CD4-positive, alpha-beta T cell treated with Interleukin-1 beta for 1 hour (primary cell): ENCODE data around the gene CTSK.
"Not testable (repeated sequence)": the region's sequence is repeated elsewhere in the genome, so short reads cannot be mapped to it uniquely, and the experiment has no call there.

Source experiments
- DNase-seq, 2 donors: peaks; one replicate each; pipeline ENCODE4 v3.0.0-alpha.2; 2020 to 2022

The CTSK gene

DNA sequence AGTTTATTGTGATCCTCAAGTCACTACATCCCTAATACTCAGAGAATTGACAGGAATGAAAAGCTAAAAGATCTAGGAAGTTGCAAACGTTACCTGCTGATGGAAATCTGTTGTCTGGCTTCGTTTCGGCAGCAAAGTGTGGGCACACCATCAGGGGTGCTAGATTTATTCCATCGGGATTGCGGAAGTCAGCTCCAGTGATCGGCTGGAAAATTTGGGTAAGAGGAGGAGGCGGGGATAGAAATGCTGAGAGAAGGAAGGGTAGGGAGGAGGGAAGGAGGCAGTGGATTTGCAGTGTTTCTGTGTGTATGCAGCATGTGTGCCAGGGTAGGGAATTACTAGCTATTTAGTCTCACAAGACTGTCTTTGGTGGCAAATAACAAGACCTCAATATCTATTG is at the start of gene CTSK:
TSS of gene CTSK (minus strand) at position 140 of the 400 bp plus-strand sequence. CDS start 1,455 bp downstream, outside the sequence.
- DNase-seq, result no peak

DNA sequence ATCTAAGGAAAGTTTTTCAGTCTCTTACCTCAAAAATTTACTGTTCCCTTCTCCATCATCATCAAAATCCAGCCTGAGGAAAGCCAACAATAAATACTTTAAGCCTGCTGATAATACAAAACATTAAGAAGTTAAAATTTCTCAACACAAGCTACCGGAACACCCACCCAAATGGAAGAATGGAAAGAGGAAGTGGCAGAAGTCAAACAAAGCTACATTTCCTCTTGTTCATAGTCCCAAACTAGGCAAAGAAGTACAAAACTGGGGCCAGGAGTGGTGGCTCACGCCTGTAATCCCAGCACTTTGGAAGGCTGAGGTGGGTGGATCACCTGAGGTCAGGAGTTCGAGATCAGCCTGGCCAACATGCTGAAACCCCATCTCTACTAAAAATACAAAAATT is 44.7 kb upstream of the CTSK start:
- not testable (repeated sequence) for DNase-seq

DNA sequence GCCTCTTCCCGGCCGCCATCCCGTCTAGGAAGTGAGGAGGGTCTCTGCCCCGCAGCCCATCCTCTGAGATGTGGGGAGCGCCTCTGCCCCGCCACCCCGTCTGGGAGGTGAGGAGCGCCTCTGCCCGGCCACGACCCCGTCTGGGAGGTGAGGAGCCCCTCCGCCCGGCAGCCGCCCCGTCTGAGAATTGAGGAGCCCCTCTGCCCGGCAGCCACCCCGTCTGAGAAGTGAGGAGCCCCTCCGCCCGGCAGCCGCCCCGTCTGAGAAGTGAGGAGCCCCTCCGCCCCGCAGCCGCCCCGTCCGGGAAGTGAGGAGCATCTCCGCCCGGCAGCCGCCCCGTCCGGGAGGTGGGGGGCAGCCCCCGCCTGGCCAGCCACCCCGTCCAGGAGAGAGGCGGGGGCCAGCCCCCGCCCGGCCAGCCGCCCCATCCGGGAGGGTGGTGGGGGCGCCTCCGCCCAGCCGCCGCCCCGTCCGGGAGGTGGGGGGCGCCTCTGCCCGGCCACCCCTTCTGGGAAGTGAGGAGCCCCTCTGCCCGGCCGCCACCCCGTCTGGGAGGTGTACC is 42.8 kb upstream of the CTSK start:
- DNase-seq, result not testable (repeated sequence)

DNA sequence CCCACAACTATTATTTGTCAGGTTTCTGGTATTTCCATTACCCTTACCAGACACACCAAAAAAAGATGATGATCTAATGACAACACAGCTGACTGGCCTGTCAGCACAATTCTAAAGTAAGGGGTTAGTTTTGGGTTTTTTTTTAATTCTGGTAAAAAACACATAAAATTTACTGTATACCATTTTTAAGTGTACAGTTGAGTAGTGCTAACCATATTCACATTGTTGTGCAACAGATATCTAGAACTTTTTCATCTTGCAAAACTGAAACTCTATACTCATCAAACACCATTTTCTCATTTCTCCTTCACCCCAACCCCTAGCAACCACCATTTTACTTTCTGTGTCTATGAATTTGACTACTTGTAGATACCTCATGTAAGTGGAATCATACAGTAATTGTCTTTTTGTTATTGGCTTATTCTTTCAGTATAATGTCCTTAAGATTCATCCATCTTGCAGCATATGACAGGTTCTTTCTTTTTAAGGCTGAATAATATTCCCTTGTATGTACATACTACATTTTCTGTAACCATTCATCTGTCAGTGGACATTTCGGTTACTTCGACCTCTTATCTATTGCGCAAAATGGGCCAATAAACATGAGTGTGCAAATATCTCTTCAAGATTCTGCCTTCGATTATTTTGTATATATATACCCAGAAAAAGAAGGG is 38.5 kb upstream of the CTSK start:
- DNase-seq, result no peak

DNA sequence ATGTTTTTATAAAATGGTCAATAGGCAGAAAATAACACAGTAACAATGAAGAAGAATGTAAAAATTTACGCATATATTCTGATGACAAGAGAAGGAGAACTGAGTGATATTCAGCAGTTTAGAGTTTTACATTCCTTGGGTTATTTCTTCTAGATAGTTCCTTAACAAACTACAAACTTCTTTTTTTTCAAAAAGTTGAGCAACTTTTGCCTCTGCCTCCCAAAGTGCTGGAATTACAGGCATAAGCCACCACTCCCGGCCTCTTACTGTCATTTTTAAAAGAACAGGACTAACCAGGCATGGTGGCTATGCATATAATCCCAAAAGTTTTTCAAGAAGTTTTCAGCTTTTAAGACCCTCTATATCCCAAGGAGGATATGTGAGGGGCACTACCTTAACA is 35.4 kb upstream of the CTSK start:
- DNase-seq, result no peak

DNA sequence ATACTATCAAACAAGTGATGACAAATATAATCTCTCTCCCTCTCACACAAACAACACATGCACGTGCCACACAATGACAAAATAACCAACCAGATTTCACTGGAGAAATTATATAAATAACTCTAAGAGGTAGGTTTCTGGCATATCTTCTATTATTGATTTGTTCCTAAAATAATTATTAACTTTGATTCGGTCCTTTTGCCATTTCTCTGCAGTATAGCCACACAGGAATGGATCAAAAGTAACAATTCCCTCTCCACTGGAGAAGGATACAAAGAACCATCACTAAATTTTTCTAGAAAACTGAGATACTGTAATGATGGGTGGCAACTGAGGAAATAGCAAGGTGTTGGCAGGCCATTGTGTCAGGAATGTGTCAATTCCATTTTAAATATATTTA is 34.9 kb upstream of the CTSK start:
- DNase-seq, result no peak

DNA sequence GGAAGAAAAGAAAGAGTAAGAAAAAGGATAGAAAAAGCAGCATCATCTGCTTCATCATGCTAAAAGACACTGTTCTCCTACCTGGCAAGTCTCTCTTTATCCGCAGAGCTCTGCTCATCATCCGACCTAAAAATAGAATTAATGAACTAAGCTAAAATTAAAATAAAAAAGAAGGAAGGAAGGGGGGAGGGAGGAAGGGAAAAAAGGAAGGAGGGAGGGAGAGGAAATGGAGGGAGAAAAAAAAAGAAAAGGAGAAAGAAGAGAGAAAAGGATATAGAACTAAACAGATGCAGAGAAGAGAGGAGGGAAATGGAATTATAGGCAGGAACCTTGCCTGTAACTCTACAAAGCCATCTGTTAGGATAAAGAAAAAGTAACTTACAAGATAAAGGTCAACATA is 34.3 kb upstream of the CTSK start:
- no peak for DNase-seq

DNA sequence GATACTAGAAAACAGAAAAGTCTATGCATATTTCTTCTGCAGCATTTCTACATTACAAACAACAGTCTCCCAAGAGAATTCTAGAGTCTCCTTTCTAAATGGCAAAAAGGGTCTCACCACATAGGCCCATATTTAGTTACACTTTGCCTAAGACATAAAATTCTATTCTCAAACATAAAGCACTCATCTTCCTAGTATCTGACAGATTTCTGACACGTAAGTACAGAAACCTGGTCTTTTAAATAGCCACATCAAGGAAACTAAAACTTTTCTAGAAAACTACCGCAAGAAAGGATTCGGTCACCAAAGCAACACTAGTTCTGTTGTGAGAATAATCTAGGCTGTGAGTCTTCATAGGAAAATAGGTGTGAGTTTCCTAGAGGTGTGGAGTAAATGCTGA is 33.6 kb upstream of the CTSK start:
- DNase-seq, result peak in 1 of 2 donors; percentile 33

DNA sequence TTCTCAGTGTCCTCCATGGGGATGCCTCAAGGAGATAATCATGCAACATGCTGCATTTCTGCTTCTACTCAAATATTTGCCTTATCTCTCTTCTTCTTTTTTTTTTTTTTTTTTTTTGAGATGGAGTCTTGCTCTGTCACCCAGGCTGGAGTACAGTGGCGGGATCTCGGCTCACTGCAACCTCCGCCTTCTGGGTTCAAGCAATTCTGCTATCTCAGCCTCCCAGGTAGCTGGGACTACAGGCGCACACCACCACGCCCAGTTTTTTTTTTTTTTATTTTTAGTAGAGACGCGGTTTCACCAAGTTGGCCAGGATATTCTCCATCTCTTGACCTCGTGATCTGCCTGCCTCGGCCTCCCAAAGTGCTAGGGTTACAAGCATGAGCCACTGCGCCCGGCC is 32.8 kb upstream of the CTSK start:
- DNase-seq, result not testable (repeated sequence)

DNA sequence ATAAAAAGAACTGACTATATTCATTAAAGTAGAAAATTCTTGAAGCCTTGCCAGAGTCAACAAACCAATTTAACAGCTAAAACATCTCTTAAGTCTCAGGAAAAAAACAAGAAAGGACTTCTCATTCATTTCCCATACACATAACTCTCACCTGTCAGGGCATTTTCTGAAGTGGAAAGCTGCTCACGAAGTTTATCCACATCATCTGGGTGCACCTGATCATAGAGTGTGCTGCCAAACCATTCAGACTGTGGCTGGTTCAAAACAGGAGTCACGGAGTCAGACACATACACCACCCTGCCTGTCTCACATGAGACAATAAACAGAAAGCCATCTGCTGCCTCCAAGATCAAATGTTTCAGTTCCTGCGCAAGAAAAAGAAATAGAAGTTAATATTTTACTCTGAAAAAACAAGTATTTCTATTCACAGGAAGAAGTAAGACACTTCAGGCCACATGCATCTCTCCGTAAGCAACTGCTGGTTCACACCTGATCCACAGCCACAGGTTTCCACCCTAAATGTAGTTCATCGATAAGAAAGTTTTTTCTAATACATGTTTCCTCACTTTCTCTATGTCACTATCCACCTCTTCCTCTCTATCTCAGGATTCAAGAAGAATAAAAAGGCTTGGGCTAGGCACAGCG is 28.2 kb upstream of the CTSK start:
- DNase-seq, result no peak

DNA sequence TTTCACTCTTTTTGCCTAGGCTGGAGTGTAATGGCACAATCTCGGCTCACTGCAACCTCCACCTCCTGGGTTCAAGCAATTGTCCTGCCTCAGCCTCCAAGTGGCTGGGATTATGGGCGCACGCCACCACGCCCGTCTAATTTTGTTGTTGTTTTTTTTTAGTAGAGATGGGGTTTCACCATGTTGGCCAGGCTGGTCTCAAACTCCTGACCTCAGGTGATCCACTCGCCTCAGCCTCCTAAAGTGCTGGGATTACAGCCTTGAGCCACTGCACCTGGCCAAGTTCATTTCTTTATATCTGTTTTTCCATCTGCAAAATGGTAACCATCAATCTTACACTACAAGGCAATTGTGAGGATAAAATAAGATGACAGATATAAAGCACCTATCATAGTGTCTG is 25.9 kb upstream of the CTSK start:
- not testable (repeated sequence) for DNase-seq

DNA sequence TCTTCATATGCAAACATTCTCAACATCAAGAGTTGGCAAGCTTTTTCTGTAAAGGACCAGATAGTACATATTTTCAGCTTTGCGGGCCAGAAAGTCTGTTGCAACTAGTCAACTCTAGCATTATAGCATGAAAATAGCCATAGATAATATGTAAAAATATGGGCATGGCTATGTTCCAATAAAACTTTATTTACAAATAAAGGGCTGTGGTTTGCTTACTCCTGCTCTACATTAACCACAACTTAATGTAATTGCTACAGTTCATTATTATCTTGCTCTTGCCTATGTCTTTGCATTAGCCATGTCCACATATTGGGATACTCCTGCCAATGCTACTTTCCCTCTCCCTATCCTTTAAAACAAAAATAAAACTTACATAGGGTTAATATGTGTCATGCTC is 24.5 kb upstream of the CTSK start:
- no peak for DNase-seq

DNA sequence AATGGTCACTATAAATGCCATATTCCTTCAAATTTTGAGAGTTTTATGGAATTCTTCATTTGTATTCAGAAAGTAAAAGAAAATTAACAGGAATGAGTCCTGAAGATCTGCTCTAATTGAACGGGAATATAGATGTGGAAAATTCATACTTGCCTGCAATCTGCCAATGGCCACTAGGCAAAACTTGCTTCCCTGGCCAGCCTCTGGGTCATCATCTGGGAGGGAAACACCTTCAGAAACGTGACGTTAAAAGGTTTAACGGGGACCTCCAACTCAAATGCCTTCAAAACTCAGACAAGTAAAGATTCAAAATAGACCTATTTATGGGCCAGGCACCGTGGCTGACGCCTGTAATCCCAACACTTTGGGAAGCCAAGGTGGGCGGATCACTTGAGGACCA is 21.7 kb upstream of the CTSK start:
- DNase-seq, result no peak

DNA sequence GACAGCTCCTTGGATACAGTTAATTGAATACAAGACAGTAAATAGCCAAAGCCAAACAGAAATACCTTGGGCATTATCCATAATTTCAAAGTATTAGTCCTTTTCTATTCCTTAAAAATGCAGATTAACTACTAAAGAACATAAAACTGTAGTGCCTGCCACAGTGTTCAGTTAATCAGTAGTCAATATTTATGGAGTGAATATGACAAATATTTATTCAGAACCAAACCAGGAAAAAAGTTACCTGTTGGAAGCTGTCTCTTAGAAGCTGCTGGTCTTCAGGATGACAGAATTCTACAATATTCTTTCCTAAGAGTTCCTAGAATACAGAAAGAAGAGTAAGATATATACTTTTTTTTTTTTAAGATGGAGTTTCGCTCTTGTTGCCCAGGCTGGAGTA is 18.2 kb upstream of the CTSK start:
- no peak for DNase-seq

DNA sequence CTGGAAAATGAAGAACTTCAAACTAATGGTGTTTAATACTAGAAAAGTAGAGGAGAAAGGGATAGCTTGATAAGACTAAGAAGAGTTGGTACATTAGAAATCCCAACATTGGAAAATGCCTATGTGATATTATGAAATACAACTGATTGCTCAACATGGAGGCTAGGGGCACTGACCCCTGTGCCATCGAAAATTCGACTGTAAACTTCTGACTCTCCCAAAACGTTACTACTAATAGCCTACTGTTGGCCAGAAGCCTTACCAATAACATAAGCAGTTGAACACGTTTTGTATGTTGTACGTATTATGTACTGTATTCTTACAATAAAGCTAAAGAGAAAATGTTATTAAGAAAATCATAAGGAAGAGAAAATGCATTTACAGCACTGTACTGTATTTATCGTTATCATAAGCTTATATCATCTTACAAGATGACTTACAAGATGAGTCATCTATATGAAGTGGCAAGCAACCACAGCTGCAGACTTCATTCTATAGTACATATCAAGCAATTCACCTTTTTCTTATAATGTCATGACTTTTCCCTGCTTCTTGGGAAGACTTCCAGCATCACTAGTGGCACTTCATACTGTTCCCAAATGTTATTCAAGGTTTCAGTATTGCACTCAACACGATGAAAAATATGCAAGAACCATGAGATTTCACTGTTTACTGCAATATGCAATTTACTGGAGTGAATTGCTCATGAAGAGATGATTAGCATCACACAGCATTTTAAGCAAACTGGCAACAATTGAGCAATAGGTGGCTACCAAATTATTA is 12.9 kb upstream of the CTSK start:
- DNase-seq, result no peak

DNA sequence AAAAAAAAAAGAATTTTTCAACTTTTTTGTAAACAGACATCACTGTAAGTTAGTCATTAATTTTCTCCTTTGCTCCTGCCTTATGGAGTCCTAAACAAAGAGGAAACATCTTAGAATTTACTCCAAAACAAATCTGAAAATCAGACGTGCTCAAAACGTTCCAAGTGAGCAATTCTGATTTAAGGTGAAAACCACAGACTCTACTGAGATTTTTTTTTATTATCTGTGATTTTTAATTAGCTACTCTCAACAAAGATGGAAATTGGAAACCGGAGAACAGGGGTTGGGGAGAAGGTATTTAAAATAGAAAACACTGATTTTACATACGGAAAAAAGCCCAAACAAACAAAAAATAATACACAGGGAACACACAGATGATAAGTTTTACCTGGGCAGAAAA is 7.8 kb upstream of the CTSK start:
- DNase-seq, result no peak

DNA sequence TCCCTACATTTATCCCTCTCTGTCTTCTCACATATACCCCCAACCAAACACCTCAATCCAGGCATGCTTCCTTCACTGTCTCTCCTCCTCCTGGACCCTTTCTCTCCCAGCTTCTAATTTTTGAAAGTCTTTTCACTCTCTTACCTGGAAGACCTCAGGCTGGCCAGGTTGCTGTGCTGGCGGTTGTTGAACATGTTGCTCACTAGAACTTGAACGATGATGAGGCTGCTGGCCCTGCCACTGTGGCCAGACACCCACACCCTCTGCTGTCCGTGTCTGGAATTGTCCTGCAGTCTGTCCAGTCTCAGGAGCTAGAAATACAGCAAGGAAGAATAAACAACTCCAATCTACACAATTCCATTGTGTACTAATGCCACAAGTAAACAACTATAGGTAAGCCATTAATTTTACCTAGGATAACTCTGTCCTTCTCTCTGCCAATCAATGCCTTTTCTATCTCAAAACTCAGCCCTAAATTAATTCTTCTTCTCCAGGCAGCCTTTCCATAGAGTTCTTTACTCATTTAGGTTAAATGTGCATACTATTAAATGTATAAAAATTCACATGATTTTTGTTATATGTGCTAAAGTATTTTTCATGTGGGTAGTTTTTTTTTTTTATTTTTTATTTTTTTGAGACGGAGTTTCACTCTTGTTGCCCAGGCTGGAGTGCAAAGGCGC is 5.1 kb upstream of the CTSK start:
- peak; percentile 22 to 52 for DNase-seq

DNA sequence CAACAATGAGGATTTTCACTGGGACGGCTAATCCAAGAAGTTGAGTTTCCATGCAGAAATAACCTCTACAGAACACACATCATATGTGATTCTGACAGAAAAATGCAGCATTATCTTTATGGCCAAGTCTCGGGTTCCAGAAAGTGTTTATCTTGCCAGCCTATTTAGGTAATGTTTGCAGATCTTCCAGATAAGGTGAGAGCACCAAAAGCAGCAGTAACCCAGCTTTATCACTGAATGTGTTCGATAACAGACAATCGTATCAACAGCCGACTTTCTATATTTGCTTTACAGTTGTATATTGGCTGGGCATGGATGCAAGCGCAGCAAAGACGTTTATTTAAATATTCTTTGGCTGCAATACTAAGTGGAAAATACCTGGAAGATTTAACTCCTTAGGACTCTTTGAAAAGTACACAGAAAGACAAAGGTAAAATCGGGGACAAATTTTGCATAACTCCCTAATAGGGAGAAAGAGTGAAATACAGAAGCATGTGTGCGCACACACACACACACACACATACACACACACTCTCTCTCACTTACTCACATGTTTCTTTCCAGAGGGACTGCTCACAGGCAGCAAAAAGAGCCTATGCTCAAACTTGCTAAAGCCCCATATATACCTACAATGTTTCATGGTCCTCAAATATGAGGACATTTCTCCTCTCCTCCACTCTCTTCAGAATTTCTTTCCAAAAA is 3.0 kb upstream of the CTSK start:
- DNase-seq, result no peak

DNA sequence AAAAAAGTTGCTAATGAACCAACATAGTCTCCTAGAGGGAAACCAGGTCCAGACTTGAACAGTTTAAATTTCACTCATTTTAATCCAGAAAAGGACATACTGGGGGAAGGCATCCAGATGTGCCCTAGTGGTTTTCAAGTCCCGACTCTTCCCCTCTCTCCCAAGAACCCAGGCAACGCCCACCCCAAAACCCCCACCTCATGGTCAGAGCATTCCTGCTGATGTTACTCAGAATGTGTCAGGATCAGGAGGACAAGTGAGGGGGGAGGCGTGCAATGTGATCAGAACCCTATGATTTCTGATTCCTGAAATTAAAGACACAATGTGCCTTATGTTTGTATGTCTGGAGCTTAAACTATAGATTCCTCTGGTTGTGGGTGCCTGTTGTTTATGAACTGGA is 1.6 kb upstream of the CTSK start:
- DNase-seq, result no peak

DNA sequence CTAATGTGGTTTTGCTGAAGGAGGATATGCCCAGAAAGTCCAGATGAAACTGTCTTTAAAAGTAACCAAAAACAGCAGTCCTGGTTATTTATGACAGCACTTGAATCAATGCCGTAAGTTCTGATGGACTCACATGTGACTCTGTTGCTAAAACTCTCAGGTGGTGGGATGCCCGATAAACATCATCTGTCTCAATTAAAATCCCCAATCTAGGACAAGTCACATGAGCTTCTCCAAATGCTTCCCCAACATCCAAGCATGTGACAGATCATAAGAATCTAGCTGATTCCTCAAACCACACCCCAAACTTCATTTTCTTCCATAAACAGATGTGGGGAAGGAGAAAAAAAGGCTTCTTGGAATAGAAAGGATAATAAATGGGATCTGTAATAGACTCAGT is 786 bp upstream of the CTSK start:
- no peak for DNase-seq

DNA sequence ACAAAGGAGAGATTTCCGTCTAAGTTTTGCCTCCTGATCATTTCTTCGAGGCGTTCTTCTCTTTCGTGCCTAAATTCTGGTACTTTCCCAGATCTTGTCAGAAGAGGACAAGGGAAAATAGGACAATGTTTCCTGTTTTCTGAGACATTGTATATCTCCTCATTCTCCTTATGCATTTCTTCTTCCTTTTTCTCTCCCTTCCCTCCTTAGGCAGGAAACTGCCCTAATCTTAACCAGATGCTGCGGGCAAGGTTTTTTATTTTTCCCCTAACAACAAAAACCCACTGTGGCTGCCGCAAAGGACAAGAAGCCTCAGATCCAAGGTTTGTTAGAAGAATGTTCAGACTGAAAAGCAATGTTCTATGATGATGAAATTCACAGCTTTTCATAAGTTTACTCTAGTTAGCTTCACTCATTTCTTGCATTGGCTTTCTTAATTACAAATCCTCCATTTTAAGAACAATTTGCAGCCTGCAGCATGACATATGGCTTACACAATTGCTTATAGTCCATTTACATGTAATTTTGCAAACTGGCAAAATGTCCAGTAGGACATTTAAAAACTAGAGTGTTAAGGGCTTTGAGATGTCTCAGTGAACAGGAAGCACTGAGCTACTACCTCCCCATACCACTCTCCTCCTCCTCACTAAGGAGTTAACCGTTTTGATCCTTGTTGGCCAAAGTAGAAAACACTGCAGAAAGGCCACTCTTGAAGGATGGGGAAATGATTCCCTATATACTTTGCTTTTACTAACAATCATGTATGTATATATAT is 624 bp downstream of the CTSK start:
- no peak for DNase-seq

DNA sequence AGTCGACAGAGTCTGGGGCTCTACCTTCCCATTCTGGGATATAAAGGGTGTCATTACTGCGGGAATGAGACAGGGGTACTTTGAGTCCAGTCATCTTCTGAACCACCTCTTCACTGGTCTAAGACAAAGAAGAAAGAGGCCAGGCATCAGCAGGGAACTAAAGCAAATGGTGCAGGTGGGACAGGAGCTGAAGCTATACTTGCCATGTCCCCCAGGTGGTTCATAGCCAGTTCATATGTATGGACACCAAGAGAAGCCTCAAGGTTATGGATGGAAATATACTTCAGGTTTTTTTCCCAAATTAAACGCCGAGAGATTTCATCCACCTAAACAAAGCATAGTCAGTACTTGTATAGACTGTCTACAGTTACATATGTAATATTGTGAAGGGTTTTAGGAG is 2.2 kb downstream of the CTSK start:
- no peak for DNase-seq
